Small intestine (tissue), 7 donors: ENCODE results near the gene GOLGA7B. TPM values are rescaled to one million over a fixed set of nuclear protein-coding genes. Genes with fewer than 3 reads are reported as not detected.

ENCODE experiments used
- DNase-seq, 2 donors: peaks; one replicate each; pipeline versions ENCODE4 v3.0.0 to v3.0.0-alpha.2; 2013
- FAIRE-seq: peaks from 2 replicates; lab custom pipeline; 2012; peaks lifted over from hg19 to GRCh38; lab: Jason Lieb, UNC
- H3K27ac ChIP-seq, 3 donors: one replicate each; pipeline ENCODE4 v1.5.1; 2013; ENCODE audit warnings: low read length in 2 of 3, mild to moderate bottlenecking in 2 of 3, control low read depth in 1 of 3, inconsistent platforms in 1 of 3, low read depth in 1 of 3, moderate library complexity in 1 of 3
- H3K27me3 ChIP-seq, 3 donors: one replicate each; pipeline ENCODE4 v1.6.1; 2013; ENCODE audit warnings: low read length in 3 of 3, inconsistent platforms in 1 of 3; ENCODE audit not compliant: control insufficient read depth in 3 of 3, insufficient read depth in 3 of 3
- H3K36me3 ChIP-seq, 3 donors: one replicate each; pipeline ENCODE4 v1.6.1; 2013; ENCODE audit warnings: low read length in 3 of 3, inconsistent platforms in 1 of 3, low read depth in 1 of 3, mild to moderate bottlenecking in 1 of 3, moderate library complexity in 1 of 3; ENCODE audit not compliant: control insufficient read depth in 3 of 3, insufficient read depth in 2 of 3
- H3K4me1 ChIP-seq, 3 donors: one replicate each; pipeline ENCODE4 v1.6.1; 2013; ENCODE audit warnings: low read length in 2 of 3, inconsistent platforms in 1 of 3, low read depth in 1 of 3, mild to moderate bottlenecking in 1 of 3, moderate library complexity in 1 of 3; ENCODE audit not compliant: control insufficient read depth in 3 of 3, insufficient read depth in 2 of 3
- H3K4me3 ChIP-seq, 3 donors: one replicate each; pipeline ENCODE4 v1.5.1; 2013; ENCODE audit warnings: low read length in 3 of 3, control low read depth in 1 of 3, inconsistent platforms in 1 of 3, low read depth in 1 of 3, mild to moderate bottlenecking in 1 of 3, moderate library complexity in 1 of 3
- H3K9me3 ChIP-seq, 2 donors: one replicate each; pipeline ENCODE4 v1.6.1; 2013; ENCODE audit warnings: low read depth in 1 of 2, low read length in 1 of 2; ENCODE audit not compliant: control insufficient read depth in 2 of 2, insufficient read depth in 1 of 2
- WGBS, 3 donors: extraction: QIAGEN DNeasy Blood & Tissue Kit; methylation state at CpG; one replicate each; pipeline ENCODE4 v1.1.7; 2013; 5-methylcytosine and 5-hydroxymethylcytosine counted together
- polyA plus RNA-seq, 4 donors: library from polyadenylated mRNA; stranded (reverse) in 3 of 4; unstranded in 1 of 4; fragments of 200-250 nt in 3 of 4; fragments of 120-200 nt in 1 of 4; gene quantifications; one replicate each; pipeline versions ENCODE4 v1.2.1 to v1.2.3, GENCODE V29; 2013
- donor health status: healthy with polysubstance abuse.
- donor health status: control.
- donor health status: control.
- donor health status: Bipolar disorder and iron deficiency.
- donor health status: healthy.

GOLGA7B gene
- polyA plus RNA-seq, 4 donors: 1.9 to 5.3 (median 4.0) TPM

DNA sequence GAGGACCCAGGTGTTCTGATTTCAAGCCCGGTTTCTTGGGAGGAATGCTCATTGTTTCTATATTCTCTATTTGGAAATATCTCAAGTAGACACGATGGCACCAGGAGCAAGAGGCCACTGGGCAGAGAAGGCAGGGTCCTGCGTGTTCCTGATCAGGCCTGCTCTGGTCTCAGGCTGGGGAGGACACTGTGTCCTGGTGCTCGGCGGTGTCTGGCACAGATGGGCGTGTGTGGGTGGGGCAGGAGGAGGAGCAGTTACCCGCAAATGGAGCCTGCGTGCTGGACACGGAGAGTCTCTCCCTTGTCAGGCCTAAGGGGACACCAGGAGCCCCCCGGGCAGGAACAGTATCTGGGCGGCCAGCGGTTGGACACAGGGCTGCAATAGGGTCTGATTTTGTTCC lies 25.9 kb upstream of the GOLGA7B start:
- no peak overlapping the region for H3K27ac ChIP-seq
- no peaks in the 10 kb centered on the region for H3K4me1 ChIP-seq
- DNase-seq (peak in 1 of 2 donors; percentile 78), FAIRE-seq (no peak)
- no peak overlapping the region for H3K4me3 ChIP-seq
- no peaks in the 10 kb centered on the region for H3K9me3 ChIP-seq
- H3K27me3 ChIP-seq: peaks cover 0 to 4% (median 0%) of the 10 kb centered on the region in 3 donors
- no peaks in the 10 kb centered on the region for H3K36me3 ChIP-seq
- WGBS, 3 donors: 35 to 71% (median 54%) methylated on average over 12 of the region's 12 CpGs

DNA sequence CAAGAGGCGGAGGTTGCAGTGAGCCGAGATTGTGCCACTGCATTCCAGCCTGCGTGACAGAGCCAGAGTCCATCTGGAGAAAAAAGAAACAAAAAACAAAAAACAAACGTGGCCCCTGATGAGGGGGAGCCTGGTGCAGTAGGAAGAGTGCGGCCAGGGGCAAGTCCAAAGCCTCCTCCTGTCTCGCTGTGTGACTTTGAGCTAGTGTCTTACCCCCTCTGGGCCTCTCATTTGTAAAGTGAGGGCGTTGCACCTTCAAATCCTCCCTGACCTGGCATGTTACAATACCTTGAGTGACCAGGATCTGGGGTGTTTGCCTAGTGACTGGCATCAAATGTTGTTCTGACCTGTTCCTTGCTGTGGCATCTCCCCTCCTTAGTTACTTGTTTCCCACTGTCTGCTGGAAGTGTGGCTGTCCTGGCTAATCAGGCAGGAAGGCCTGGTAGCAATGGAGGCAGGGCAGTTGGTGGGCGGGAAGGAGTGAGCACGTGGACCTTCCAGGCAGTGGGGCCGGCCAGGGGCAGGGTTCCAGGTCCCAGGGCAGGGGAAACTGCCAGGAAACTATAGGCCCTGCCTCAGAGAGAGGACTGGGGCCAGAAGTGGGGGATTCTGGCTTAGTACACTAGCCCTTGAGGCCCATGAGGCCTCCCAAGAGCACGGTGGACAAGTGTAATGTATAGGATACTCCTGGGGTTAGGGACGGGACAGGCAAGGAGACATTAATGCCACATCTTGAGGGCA lies 24.5 kb upstream of the GOLGA7B start:
- 78 to 86% (median 78%) methylated on average over 12 of the region's 12 CpGs for WGBS, 3 donors
- Histone ChIP-seq H3K4me1 (no peaks in the 10 kb centered on the region), H3K9me3 (no peaks in the 10 kb centered on the region), H3K27ac (no peak overlapping the region), H3K36me3 (no peaks in the 10 kb centered on the region), H3K4me3 (no peak overlapping the region), H3K27me3 (no peaks in the 10 kb centered on the region)
- no peak for FAIRE-seq
- no peak for DNase-seq

GRCh38 chr10:97826892-97827291 lies 22.8 kb upstream of the GOLGA7B start:
- Histone ChIP-seq H3K27ac (no peak overlapping the region), H3K27me3 (no peaks in the 10 kb centered on the region), H3K4me3 (no peak overlapping the region), H3K9me3 (no peaks in the 10 kb centered on the region), H3K36me3 (no peaks in the 10 kb centered on the region), H3K4me1 (no peaks in the 10 kb centered on the region)
- FAIRE-seq (no peak), DNase-seq (no peak)
- WGBS, 3 donors: 74 to 81% (median 79%) methylated on average over 1 of the region's 1 CpG

DNA sequence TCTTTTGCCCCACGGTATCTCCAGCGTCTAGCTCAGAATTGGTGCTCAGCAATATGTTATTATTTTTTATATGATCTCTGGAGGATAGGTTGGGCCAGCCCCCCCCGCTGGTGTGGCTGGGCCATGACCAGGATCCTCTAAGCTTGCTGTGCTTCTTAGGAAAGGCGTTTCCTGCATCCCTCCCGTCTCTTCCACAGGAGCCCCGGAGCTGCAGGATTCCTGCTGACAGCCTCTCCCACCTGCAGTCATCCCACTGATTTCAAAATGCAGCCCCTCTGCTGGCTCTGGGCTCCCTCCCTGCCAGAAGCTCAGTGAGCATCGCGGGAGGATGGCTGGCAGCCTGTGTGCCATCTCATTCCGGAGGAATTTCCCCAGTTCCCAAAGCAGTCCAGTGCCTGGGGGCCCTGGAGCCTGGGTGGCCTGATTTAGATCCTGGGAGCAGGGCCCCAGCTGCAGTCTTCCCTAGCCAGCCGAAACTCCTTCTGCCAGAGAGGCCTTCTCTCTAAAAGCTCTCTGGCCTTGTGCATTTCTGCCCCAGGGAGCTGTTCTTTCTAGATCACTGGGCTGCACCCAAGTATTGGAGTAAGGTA lies 21.8 kb upstream of the GOLGA7B start:
- Histone ChIP-seq H3K27me3 (peaks cover 0 to 2% (median 0%) of the 10 kb centered on the region in 3 donors), H3K27ac (no peak overlapping the region), H3K36me3 (no peaks in the 10 kb centered on the region), H3K4me1 (no peaks in the 10 kb centered on the region), H3K4me3 (no peak overlapping the region), H3K9me3 (no peaks in the 10 kb centered on the region)
- DNase-seq (no peak), FAIRE-seq (no peak)
- 53 to 67% (median 63%) methylated on average over 10 of the region's 10 CpGs for WGBS, 3 donors

GRCh38 chr10:97828721-97829120 lies 20.9 kb upstream of the GOLGA7B start:
- Histone ChIP-seq H3K9me3 (no peaks in the 10 kb centered on the region), H3K36me3 (no peaks in the 10 kb centered on the region), H3K4me1 (no peaks in the 10 kb centered on the region), H3K27ac (no peak overlapping the region), H3K4me3 (no peak overlapping the region), H3K27me3 (peaks cover 0 to 3% (median 0%) of the 10 kb centered on the region in 3 donors)
- WGBS, 3 donors: 60 to 79% (median 74%) methylated on average over 2 of the region's 2 CpGs
- FAIRE-seq (no peak), DNase-seq (no peak)

GRCh38 chr10:97830064-97830463 lies 19.6 kb upstream of the GOLGA7B start:
- WGBS, 3 donors: 4 to 16% (median 9%) methylated on average over 3 of the region's 3 CpGs
- DNase-seq: no peak
- Histone ChIP-seq H3K27me3 (peaks cover 0 to 3% (median 0%) of the 10 kb centered on the region in 3 donors), H3K9me3 (no peaks in the 10 kb centered on the region), H3K36me3 (no peaks in the 10 kb centered on the region), H3K4me3 (no peak overlapping the region), H3K4me1 (no peaks in the 10 kb centered on the region), H3K27ac (no peak overlapping the region)
- FAIRE-seq: no peak

GRCh38 chr10:97831259-97831658 lies 18.4 kb upstream of the GOLGA7B start:
- Histone ChIP-seq H3K36me3 (no peaks in the 10 kb centered on the region), H3K27ac (no peak overlapping the region), H3K27me3 (peaks cover 0 to 3% (median 0%) of the 10 kb centered on the region in 3 donors), H3K9me3 (peaks cover 0 to 5% of the 10 kb centered on the region in 2 donors), H3K4me3 (no peak overlapping the region), H3K4me1 (no peaks in the 10 kb centered on the region)
- 73 to 88% (median 86%) methylated on average over 2 of the region's 2 CpGs for WGBS, 3 donors
- no peak for FAIRE-seq
- no peak for DNase-seq

GRCh38 chr10:97836446-97836845 lies 13.2 kb upstream of the GOLGA7B start:
- no peak for DNase-seq
- peaks cover 0 to 14% of the 10 kb centered on the region in 2 donors for H3K9me3 ChIP-seq
- no peak overlapping the region for H3K27ac ChIP-seq
- no peak overlapping the region for H3K4me3 ChIP-seq
- FAIRE-seq: no peak
- H3K4me1 ChIP-seq: peaks cover 0 to 2% (median 0%) of the 10 kb centered on the region in 3 donors
- no peaks in the 10 kb centered on the region for H3K36me3 ChIP-seq
- H3K27me3 ChIP-seq: peaks cover 0 to 3% (median 0%) of the 10 kb centered on the region in 3 donors
- 84 to 89% (median 88%) methylated on average over 2 of the region's 2 CpGs for WGBS, 3 donors
